ENCODE data around the gene PSD.
"Not testable (repeated sequence)": the region's sequence is repeated elsewhere in the genome, so short reads cannot be mapped to it uniquely, and the experiment has no call there.

Gene PSD

DNA sequence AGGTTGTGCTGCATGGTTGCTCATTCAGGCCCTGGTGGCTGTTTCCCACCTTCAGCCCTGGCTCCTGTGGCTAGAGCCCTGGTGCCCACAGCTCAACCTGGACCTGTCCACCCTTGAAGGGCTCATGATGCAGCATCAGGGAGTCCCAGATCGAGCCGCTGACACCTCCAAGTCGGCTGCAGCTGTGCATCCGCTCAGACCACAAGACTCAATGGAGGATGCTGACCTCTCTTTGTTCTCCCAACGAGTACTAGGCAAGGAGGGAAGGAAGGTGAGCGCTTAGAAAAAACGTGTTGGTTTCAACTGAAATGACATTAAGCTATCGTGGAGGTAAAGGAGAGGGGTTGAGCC, 42.2 kb upstream of the PSD start:
- DNase-seq (ENCODE audit: low read depth in 1 of 2, low spot score in 1 of 2): no peak
- Histone ChIP-seq H3K4me3 (replicated peaks; ENCODE audit: insufficient read depth, low read length) (peak overlapping the region; percentile 42; the same call in 1 of the 2 replicates), H3K27me3 (ENCODE audit: insufficient read depth, poor library complexity, severe bottlenecking) (no peaks in the 10 kb centered on the region), H3K27ac (replicated peaks) (no peak overlapping the region)
- TF ChIP-seq, protein P1, sequence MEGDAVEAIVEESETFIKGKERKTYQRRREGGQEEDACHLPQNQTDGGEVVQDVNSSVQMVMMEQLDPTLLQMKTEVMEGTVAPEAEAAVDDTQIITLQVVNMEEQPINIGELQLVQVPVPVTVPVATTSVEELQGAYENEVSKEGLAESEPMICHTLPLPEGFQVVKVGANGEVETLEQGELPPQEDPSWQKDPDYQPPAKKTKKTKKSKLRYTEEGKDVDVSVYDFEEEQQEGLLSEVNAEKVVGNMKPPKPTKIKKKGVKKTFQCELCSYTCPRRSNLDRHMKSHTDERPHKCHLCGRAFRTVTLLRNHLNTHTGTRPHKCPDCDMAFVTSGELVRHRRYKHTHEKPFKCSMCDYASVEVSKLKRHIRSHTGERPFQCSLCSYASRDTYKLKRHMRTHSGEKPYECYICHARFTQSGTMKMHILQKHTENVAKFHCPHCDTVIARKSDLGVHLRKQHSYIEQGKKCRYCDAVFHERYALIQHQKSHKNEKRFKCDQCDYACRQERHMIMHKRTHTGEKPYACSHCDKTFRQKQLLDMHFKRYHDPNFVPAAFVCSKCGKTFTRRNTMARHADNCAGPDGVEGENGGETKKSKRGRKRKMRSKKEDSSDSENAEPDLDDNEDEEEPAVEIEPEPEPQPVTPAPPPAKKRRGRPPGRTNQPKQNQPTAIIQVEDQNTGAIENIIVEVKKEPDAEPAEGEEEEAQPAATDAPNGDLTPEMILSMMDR (IDR thresholded peaks at IDR 0.05; ENCODE audit: insufficient read depth, low read length): no peak
- TF ChIP-seq, protein P2, sequence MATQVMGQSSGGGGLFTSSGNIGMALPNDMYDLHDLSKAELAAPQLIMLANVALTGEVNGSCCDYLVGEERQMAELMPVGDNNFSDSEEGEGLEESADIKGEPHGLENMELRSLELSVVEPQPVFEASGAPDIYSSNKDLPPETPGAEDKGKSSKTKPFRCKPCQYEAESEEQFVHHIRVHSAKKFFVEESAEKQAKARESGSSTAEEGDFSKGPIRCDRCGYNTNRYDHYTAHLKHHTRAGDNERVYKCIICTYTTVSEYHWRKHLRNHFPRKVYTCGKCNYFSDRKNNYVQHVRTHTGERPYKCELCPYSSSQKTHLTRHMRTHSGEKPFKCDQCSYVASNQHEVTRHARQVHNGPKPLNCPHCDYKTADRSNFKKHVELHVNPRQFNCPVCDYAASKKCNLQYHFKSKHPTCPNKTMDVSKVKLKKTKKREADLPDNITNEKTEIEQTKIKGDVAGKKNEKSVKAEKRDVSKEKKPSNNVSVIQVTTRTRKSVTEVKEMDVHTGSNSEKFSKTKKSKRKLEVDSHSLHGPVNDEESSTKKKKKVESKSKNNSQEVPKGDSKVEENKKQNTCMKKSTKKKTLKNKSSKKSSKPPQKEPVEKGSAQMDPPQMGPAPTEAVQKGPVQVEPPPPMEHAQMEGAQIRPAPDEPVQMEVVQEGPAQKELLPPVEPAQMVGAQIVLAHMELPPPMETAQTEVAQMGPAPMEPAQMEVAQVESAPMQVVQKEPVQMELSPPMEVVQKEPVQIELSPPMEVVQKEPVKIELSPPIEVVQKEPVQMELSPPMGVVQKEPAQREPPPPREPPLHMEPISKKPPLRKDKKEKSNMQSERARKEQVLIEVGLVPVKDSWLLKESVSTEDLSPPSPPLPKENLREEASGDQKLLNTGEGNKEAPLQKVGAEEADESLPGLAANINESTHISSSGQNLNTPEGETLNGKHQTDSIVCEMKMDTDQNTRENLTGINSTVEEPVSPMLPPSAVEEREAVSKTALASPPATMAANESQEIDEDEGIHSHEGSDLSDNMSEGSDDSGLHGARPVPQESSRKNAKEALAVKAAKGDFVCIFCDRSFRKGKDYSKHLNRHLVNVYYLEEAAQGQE (IDR thresholded peaks at IDR 0.05; ENCODE audit: insufficient replicate concordance, low read depth): no peak
- TF ChIP-seq POLR2AphosphoS5 (IDR thresholded peaks at IDR 0.05; ENCODE audit: low read depth) (no peak), GABPA (IDR thresholded peaks at IDR 0.05; ENCODE audit: low read depth) (no peak), SPI1 (IDR thresholded peaks at IDR 0.05; ENCODE audit: borderline replicate concordance, low read depth) (no peak)

DNA sequence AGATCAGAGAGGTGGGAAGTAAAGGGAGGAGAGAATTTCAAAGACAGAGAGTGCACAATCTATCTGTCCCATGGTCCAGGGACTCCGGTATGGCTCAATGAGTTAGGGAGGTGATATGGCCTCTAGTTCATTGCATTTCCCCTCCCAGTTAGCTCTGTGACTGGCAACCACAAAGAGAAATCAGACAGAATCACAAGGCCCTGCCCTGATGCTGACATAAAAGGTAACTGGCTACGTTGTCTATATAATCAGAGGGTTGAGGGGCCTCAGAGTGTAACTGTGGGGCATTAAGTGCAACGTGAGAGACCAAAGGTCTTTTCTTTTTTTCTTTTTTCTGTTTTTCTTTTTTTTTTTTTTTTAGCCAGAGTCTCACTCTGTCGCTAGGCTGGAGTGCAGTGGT, 40.1 kb upstream of the PSD start:
- no peak for DNase-seq (ENCODE audit: low read depth in 1 of 2, low spot score in 1 of 2)
- Histone ChIP-seq H3K4me3 (replicated peaks; ENCODE audit: insufficient read depth, low read length) (no peak overlapping the region), H3K27me3 (ENCODE audit: insufficient read depth, poor library complexity, severe bottlenecking) (no peaks in the 10 kb centered on the region), H3K27ac (replicated peaks) (no peak overlapping the region)
- no peak for TF ChIP-seq GABPA (IDR thresholded peaks at IDR 0.05; ENCODE audit: low read depth)

DNA sequence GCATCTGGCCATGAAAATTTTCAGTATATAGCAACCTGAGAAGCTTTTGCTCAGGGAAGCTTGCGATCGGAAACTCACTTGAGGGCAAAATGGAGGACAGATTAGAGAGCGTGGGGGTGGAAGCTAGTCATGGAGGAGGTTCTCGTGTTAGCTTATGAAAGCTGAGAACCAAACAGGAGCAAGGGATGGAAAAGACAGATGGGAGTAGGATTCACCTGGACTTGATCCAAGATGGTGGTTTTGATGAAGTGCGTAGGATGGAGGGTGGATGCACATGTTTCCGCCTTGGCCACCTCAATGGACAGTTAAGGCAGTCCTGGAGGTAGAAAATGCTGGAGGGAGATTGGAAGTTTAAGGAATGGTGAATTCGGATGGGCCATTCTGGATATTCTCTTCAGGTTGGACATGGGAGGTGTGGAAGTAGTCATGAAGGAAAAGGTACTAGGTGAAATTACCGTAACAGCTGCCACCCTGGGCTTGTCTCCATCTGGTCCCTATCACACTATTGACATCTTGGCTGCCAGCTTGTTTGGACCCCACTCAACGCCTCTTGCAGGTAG, 39.1 kb upstream of the PSD start:
- Histone ChIP-seq H3K27me3 (ENCODE audit: insufficient read depth, poor library complexity, severe bottlenecking) (no peaks in the 10 kb centered on the region), H3K27ac (replicated peaks) (no peak overlapping the region), H3K4me3 (replicated peaks; ENCODE audit: insufficient read depth, low read length) (no peak overlapping the region)
- no peak for DNase-seq (ENCODE audit: low read depth in 1 of 2, low spot score in 1 of 2)
- TF ChIP-seq GABPA (IDR thresholded peaks at IDR 0.05; ENCODE audit: low read depth): no peak
- TF ChIP-seq, protein P2 (IDR thresholded peaks at IDR 0.05; ENCODE audit: insufficient replicate concordance, low read depth): no peak
- TF ChIP-seq, protein P1 (IDR thresholded peaks at IDR 0.05; ENCODE audit: insufficient read depth, low read length): no peak
- TF ChIP-seq POLR2AphosphoS5 (IDR thresholded peaks at IDR 0.05; ENCODE audit: low read depth): no peak
- TF ChIP-seq SPI1 (IDR thresholded peaks at IDR 0.05; ENCODE audit: borderline replicate concordance, low read depth): no peak

DNA sequence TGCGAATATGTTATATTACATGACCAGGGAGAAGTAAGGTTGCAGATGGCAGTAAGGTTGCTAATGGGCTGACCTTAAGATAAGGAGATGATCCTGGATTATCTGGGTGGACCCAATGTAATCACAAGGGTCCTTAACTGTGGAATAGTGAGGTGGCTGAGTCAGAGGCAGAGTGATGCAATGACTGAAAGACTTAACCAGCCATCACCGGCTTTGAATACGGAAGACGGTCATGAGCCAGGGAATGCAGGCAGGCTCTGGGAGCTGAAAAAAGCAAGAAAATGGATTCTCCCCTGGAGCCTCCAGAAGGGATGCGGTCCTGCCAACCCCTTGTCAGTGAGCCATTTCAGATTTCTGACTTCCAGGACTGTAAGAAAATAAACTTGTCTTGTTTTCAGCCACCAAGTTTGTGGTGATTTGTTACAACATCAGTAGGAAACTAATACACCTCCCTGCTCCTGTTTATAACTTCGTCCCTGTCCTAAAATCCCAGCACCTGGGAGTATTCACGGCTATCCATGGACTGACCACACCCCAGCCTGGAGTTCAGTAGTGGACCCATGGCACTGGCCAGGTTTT, 37.4 kb upstream of the PSD start:
- Histone ChIP-seq H3K4me3 (replicated peaks; ENCODE audit: insufficient read depth, low read length) (no peak overlapping the region), H3K27me3 (ENCODE audit: insufficient read depth, poor library complexity, severe bottlenecking) (no peaks in the 10 kb centered on the region), H3K27ac (replicated peaks) (no peak overlapping the region; the same call in 1 of the 2 replicates)
- TF ChIP-seq, protein P1 (IDR thresholded peaks at IDR 0.05; ENCODE audit: insufficient read depth, low read length): no peak
- TF ChIP-seq GABPA (IDR thresholded peaks at IDR 0.05; ENCODE audit: low read depth): no peak
- TF ChIP-seq, protein P2 (IDR thresholded peaks at IDR 0.05; ENCODE audit: insufficient replicate concordance, low read depth): no peak
- TF ChIP-seq POLR2AphosphoS5 (IDR thresholded peaks at IDR 0.05; ENCODE audit: low read depth): no peak
- TF ChIP-seq SPI1 (IDR thresholded peaks at IDR 0.05; ENCODE audit: borderline replicate concordance, low read depth): no peak
- DNase-seq (ENCODE audit: low read depth in 1 of 2, low spot score in 1 of 2): peak; percentile 19 to 60

DNA sequence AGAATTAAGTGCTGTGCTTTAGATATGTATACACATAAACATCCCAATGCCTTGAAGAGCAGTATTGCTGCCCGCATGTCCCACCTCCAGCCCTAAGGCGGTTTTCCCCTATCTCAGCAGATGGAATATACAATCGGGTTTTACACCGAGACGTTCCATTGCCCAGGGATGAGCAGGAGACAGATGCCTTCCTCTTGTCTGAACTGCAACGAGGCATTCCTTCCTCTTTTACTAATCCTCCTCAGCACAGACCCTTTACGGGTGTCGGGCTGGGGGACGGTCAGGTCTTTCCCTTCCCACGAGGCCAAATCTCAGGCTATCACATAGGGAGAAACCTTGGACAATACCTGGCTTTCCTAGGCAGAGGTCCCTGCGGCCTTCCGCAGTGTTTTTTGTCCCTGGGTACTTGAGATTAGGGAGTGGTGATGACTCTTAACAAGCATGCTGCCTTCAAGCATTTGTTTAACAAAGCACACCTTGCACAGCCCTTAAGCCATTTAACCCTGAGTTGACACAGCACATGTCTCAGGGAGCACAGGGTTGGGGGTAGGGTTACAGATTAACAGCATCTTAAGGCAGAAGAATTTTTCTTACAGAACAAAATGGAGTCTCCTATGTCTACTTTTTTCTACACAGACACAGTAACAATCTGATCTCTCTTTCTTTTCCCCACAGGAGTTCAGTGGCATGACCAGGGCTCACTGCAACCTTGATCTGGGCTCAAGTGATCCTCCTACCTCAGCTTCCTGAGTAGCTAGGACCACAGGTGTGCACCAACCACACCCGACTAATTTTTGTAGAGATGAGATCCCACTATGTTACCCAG, 36.3 kb upstream of the PSD start:
- not testable (repeated sequence) for H3K27me3 ChIP-seq (ENCODE audit: insufficient read depth, poor library complexity, severe bottlenecking); H3K27ac ChIP-seq (replicated peaks); H3K4me3 ChIP-seq (replicated peaks; ENCODE audit: insufficient read depth, low read length); DNase-seq (ENCODE audit: low read depth in 1 of 2, low spot score in 1 of 2)
